Astrocyte (in vitro differentiated cells and primary cell): ENCODE data around the gene ESYT3.

Source experiments
- EZH2 ChIP-seq: IDR thresholded peaks from 2 replicates; pipeline ENCODE4 v1.6.1; 2012; ENCODE audit warnings: mild to moderate bottlenecking, low read length, inconsistent platforms; ENCODE audit not compliant: insufficient read depth
- TF ChIP-seq, protein P1 (sequence below): IDR thresholded peaks from 2 replicates; pipeline ENCODE4 v1.5.1; 2011; ENCODE audit warnings: low read depth, mild to moderate bottlenecking, inconsistent platforms, low read length, moderate library complexity; ENCODE audit not compliant: insufficient read depth

DNA sequence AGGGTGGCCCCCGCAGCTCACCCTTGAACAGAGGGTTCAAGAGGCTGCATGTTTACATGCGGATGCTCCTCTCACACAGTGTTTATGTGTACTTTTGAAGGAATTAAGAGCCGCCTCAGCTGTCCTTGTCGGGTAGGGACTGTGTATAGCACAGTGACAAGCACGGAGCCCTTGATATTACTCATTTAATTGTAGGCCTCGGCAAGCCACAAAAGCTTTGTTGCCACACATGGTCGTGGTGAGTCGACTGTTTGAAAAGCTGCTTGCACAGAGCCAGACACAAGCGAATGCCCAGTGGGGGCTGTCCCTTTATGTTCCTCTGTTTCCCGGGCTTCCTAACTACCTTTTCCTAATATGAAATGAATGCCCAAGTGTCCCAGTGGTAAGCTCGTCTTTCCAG is 4.5 kb downstream of the ESYT3 start:
- TF ChIP-seq, protein P1, sequence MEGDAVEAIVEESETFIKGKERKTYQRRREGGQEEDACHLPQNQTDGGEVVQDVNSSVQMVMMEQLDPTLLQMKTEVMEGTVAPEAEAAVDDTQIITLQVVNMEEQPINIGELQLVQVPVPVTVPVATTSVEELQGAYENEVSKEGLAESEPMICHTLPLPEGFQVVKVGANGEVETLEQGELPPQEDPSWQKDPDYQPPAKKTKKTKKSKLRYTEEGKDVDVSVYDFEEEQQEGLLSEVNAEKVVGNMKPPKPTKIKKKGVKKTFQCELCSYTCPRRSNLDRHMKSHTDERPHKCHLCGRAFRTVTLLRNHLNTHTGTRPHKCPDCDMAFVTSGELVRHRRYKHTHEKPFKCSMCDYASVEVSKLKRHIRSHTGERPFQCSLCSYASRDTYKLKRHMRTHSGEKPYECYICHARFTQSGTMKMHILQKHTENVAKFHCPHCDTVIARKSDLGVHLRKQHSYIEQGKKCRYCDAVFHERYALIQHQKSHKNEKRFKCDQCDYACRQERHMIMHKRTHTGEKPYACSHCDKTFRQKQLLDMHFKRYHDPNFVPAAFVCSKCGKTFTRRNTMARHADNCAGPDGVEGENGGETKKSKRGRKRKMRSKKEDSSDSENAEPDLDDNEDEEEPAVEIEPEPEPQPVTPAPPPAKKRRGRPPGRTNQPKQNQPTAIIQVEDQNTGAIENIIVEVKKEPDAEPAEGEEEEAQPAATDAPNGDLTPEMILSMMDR, result no peak
- TF ChIP-seq EZH2, result no peak
